GM23338 (cell line): ENCODE measurements around the gene NUP160.

Source experiments
- CREB1 ChIP-seq: fragments of 250-450 bp; sonication (Bioruptor Pico); IDR thresholded peaks from 2 replicates; pipeline ENCODE4 v1.5.0; 2020; ENCODE audit warnings: low read depth, mild to moderate bottlenecking, moderate library complexity
- ETS1 ChIP-seq: IDR thresholded peaks from 2 replicates; pipeline ENCODE4 v1.6.1; 2016; ENCODE audit warnings: antibody characterized with exemption
- EZH2 ChIP-seq: fragments of 200-600 bp; sonication (generic); IDR thresholded peaks from one replicate; pipeline ENCODE4 v1.8.0; 2017; ENCODE audit warnings: antibody characterized with exemption, mild to moderate bottlenecking, low read depth; ENCODE audit not compliant: unreplicated experiment
- JUNB ChIP-seq: IDR thresholded peaks from one replicate; pipeline ENCODE4 v1.6.1; 2016; ENCODE audit warnings: antibody characterized with exemption; ENCODE audit not compliant: unreplicated experiment
- POLR2AphosphoS5 ChIP-seq: IDR thresholded peaks from 2 replicates; pipeline ENCODE4 v1.6.1; 2016; ENCODE audit warnings: antibody characterized with exemption, low read depth
- REST ChIP-seq: IDR thresholded peaks from one replicate; pipeline ENCODE4 v1.6.1; 2018; ENCODE audit warnings: antibody characterized with exemption; ENCODE audit not compliant: unreplicated experiment
- TF ChIP-seq, protein P1 (sequence below), 2 experiments: fragments of 200-600 bp in 1 of 2; sonication (generic) in 1 of 2; conservative IDR thresholded peaks; 2 replicates each; pipeline versions ENCODE4 v1.5.1 to v1.6.1; 2016 to 2017; ENCODE audit warnings: antibody characterized with exemption in 2 of 2, low read depth in 2 of 2, mild to moderate bottlenecking in 2 of 2, moderate library complexity in 1 of 2

DNA sequence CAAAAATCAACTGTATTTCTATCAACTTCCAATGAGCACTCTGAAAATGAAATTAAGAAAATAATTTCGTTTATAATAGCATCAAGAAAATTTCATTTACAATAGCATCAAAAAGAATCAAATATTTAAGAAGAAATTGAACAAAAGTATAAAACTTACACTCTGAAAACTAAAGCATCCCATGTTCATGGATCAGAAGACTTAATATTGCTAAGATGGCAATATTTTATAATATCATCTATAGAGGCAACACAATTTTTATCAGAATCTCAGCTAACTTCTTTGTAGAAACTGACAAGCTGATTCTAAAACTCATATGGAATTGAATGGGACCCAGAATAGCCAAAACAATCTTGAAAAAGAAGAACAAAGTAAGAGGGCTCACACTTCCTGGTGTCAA lies 19.9 kb downstream of the NUP160 start:
- TF ChIP-seq, protein P1, sequence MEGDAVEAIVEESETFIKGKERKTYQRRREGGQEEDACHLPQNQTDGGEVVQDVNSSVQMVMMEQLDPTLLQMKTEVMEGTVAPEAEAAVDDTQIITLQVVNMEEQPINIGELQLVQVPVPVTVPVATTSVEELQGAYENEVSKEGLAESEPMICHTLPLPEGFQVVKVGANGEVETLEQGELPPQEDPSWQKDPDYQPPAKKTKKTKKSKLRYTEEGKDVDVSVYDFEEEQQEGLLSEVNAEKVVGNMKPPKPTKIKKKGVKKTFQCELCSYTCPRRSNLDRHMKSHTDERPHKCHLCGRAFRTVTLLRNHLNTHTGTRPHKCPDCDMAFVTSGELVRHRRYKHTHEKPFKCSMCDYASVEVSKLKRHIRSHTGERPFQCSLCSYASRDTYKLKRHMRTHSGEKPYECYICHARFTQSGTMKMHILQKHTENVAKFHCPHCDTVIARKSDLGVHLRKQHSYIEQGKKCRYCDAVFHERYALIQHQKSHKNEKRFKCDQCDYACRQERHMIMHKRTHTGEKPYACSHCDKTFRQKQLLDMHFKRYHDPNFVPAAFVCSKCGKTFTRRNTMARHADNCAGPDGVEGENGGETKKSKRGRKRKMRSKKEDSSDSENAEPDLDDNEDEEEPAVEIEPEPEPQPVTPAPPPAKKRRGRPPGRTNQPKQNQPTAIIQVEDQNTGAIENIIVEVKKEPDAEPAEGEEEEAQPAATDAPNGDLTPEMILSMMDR (conservative IDR thresholded peaks at IDR 0.05; ENCODE audit: low read depth in 2 of 2), result no peak
- TF ChIP-seq REST (no peak), POLR2AphosphoS5 (no peak), ETS1 (no peak), EZH2 (no peak), CREB1 (CRISPR knock-in tag) (no peak), JUNB (no peak)
